Measurements from ENCODE around the gene MPV17L2.

DNA sequence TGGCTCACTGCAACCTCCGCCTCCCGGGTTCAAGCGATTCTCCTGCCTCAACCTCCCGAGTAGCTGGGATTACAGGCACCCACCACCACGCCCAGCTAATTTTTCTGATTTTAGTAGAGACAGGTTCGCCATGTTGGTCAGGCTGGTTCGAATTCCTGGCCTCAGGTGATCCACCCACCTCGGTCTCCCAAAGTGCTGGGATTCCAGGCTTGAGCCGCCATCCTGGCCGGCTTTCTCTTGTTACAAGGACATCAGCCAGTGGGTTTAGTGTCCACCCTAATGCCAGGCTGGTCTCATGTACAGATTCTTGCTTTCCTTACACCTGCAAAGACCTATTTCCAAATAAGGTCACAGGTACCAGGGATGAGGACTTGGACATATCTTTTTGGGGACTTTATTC, 33.2 kb upstream of the MPV17L2 start:
- TF ChIP-seq, protein P1, sequence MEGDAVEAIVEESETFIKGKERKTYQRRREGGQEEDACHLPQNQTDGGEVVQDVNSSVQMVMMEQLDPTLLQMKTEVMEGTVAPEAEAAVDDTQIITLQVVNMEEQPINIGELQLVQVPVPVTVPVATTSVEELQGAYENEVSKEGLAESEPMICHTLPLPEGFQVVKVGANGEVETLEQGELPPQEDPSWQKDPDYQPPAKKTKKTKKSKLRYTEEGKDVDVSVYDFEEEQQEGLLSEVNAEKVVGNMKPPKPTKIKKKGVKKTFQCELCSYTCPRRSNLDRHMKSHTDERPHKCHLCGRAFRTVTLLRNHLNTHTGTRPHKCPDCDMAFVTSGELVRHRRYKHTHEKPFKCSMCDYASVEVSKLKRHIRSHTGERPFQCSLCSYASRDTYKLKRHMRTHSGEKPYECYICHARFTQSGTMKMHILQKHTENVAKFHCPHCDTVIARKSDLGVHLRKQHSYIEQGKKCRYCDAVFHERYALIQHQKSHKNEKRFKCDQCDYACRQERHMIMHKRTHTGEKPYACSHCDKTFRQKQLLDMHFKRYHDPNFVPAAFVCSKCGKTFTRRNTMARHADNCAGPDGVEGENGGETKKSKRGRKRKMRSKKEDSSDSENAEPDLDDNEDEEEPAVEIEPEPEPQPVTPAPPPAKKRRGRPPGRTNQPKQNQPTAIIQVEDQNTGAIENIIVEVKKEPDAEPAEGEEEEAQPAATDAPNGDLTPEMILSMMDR (IDR thresholded peaks at IDR 0.05 in 4 of 5, conservative IDR thresholded peaks at IDR 0.05 in 1 of 5), result no peak
- no peak for TF ChIP-seq POLR2A (IDR thresholded peaks at IDR 0.05)
